ENCODE results near the gene PACRG. TPM values are rescaled to one million over a fixed set of nuclear protein-coding genes. Genes with fewer than 3 reads are reported as not detected.

The PACRG gene
- total and polyA plus RNA-seq, 2 of the 13 experiments (the other 11 are each of a cell fraction or from before 2014, with no cell fraction given): 0.13 TPM; not detected in 1

GRCh38 chr6:163331245-163331644 is 603.5 kb downstream of the PACRG start:
- ATAC-seq (no peak), FAIRE-seq (no peak), DNase-seq (ENCODE audit: low spot score) (no peak)
- Histone ChIP-seq H3K9ac (ENCODE audit: insufficient read depth, low read depth, low read length) (no peak overlapping the region), H2AFZ (ENCODE audit: low read length) (no peak overlapping the region), H3K9me3 (ENCODE audit: low read length) (peaks cover 7% of the 10 kb centered on the region; the same call in 1 of the 2 replicates), H3K4me3 (replicated peaks in 1 of 3; ENCODE audit: insufficient read depth in 1 of 3, low read depth in 2 of 3, low read length in 3 of 3) (no peak overlapping the region), H3K27me3 (ENCODE audit: control insufficient read depth in 1 of 2, insufficient read depth in 2 of 2, low read length in 2 of 2) (peaks cover 0 to 18% of the 10 kb centered on the region in 2 experiments; a peak in 1 of 5 replicates), H3K4me1 (ENCODE audit: insufficient read depth, low read length) (no peaks in the 10 kb centered on the region), H3K79me2 (ENCODE audit: insufficient read depth, low read length) (no peaks in the 10 kb centered on the region), H3K27ac (ENCODE audit: extremely low read length, insufficient read depth, low read length) (no peak overlapping the region), H3K36me3 (replicated peaks in 1 of 2; ENCODE audit: control insufficient read depth in 1 of 2, insufficient read depth in 2 of 2, low read length in 2 of 2) (no peaks in the 10 kb centered on the region), H4K20me1 (ENCODE audit: insufficient read depth, low read length) (no peaks in the 10 kb centered on the region), H3K4me2 (ENCODE audit: low read depth, low read length) (no peak overlapping the region)
- TF ChIP-seq ZNF281 (CRISPR knock-in tag; IDR thresholded peaks at IDR 0.05; ENCODE audit: borderline replicate concordance) (no peak), KMT2A (CRISPR knock-in tag; IDR thresholded peaks at IDR 0.05) (no peak), TCF7 (IDR thresholded peaks at IDR 0.05; ENCODE audit: low read depth) (no peak), HMG20B (CRISPR knock-in tag; conservative IDR thresholded peaks at IDR 0.05) (no peak), ZNF33A (CRISPR knock-in tag; IDR thresholded peaks at IDR 0.05; ENCODE audit: borderline replicate concordance) (no peak), ZKSCAN1 (IDR thresholded peaks at IDR 0.05; ENCODE audit: low read length) (no peak), KAT8 (CRISPR knock-in tag; IDR thresholded peaks at IDR 0.05) (no peak), MLXIP (CRISPR knock-in tag; IDR thresholded peaks at IDR 0.05; ENCODE audit: borderline replicate concordance) (no peak), ZNF263 (CRISPR knock-in tag; IDR thresholded peaks at IDR 0.05) (peak; percentile 63; the same call in 1 of the 2 replicates)
- intact Hi-C loops (cut with micrococcal nuclease; ENCODE audit: unreplicated experiment) (no loop called here), in situ Hi-C loops (cut with HindIII; ENCODE audit: extremely low pct_ligation_motif_present, low pct_unique_long_range_greater_than_20kb) (no loop called here)
- ChIA-PET POLR2A (no interaction called here), CTCF (ENCODE audit: low intra/inter-chr PET ratio, low total read pairs) (no interaction called here)
- no TSS peak for BruUV-seq (replicated peaks)
- WGBS (ENCODE audit: low lambda C conversion rate): 57% methylated on average over 9 of the region's 9 CpGs
